GM13977 (cell line): ENCODE measurements around the gene INPP5F.

ENCODE experiments used
- DNase-seq: peaks from one replicate; pipeline ENCODE4 v3.0.0; 2012; ENCODE audit warnings: low spot score
- CTCF ChIP-seq: IDR thresholded peaks from 2 replicates; pipeline ENCODE4 v1.5.1; 2012; ENCODE audit warnings: mild to moderate bottlenecking, control low read depth; ENCODE audit not compliant: insufficient read depth; ENCODE audit errors: extremely low read depth, missing control alignments
- in situ Hi-C: fragments of 300-500 bp; cut with MboI; formaldehyde crosslinking; loops from one replicate; pipeline ENCODE4 v1.12.0; 2022; ENCODE audit warnings: low sequenced_read_pairs, low pct_unique_long_range_greater_than_20kb, mixed read lengths, inconsistent platforms; ENCODE audit not compliant: unreplicated experiment

INPP5F gene

GRCh38 chr10:119693262-119693957 is 32.4 kb upstream of the INPP5F start:
- DNase-seq = peak; percentile 63

GRCh38 chr10:119694608-119695007 is 31.2 kb upstream of the INPP5F start:
- DNase-seq = no peak
- in situ Hi-C loops = no loop called here
- no peak for TF ChIP-seq CTCF

More at GRCh38 chr10:119693262-119693957, 32.4 kb upstream of the INPP5F start:
- TF ChIP-seq CTCF = no peak
- in situ Hi-C loops = no loop called here

- TF ChIP-seq CTCF = no peak
- in situ Hi-C loops = no loop called here
- DNase-seq = peak; percentile 54
Observed at GRCh38 chr10:119700321-119700954, 25.4 kb upstream of the INPP5F start.

- in situ Hi-C loops = no loop called here
- no peak for TF ChIP-seq CTCF
- DNase-seq = no peak
Observed at GRCh38 chr10:119701861-119702260, 24.0 kb upstream of the INPP5F start.

GRCh38 chr10:119702583-119702982 is 23.3 kb upstream of the INPP5F start:
- no peak for TF ChIP-seq CTCF
- DNase-seq = no peak
- in situ Hi-C loops = no loop called here

GRCh38 chr10:119703903-119704508 is 21.8 kb upstream of the INPP5F start:
- TF ChIP-seq CTCF = no peak
- in situ Hi-C loops = no loop called here
- no peak for DNase-seq
